Measurements from ENCODE around the gene KIF24. TPM values are rescaled to one million over a fixed set of nuclear protein-coding genes. Genes with fewer than 3 reads are reported as not detected.
A peak's percentile ranks its signal among the peaks of the same experiment; 100 is the strongest.
"Not testable (repeated sequence)": the region's sequence is repeated elsewhere in the genome, so short reads cannot be mapped to it uniquely, and the experiment has no call there.

The KIF24 gene
- total RNA-seq, 2 donors from 2014 or later = 7.7 to 10.6 TPM

GRCh38 chr9:34365282-34365681 is 36.2 kb upstream of the KIF24 start:
- Mint-ChIP-seq H3K27ac (no peak overlapping the region), H3K36me3 (ENCODE audit: low read depth) (peaks cover 43% of the 10 kb centered on the region), H3K4me1 (peaks cover 34% of the 10 kb centered on the region), H3K4me3 (no peak overlapping the region), H3K9me3 (peaks cover 38% of the 10 kb centered on the region), H3K27me3 (ENCODE audit: insufficient read depth) (no peaks in the 10 kb centered on the region)
- Histone ChIP-seq H3K4me1 (ENCODE audit: control insufficient read depth, insufficient read depth, low read length) (peaks cover 9% of the 10 kb centered on the region), H3K27ac (ENCODE audit: low read depth, low read length) (no peak overlapping the region), H3K27me3 (ENCODE audit: control insufficient read depth, insufficient read depth, low read length, poor library complexity, severe bottlenecking) (no peaks in the 10 kb centered on the region), H3K36me3 (ENCODE audit: control insufficient read depth, insufficient read depth, low read length) (peaks cover 40% of the 10 kb centered on the region), H3K9me3 (ENCODE audit: control insufficient read depth, low read length) (peaks cover 43% of the 10 kb centered on the region), H3K4me3 (ENCODE audit: low read length) (peak overlapping the region; percentile 74), H3K9ac (ENCODE audit: extremely low read depth, low read length, poor library complexity, severe bottlenecking) (no peak overlapping the region)
- no peak for TF ChIP-seq CTCF (conservative IDR thresholded peaks at IDR 0.05)
- no peak for DNase-seq
- 86 to 100% methylated on average over 1 to 2 of the region's 2 CpGs for WGBS, 2 experiments (ENCODE audit: insufficient coverage in 1 of 2, insufficient read length in 1 of 2)

DNA sequence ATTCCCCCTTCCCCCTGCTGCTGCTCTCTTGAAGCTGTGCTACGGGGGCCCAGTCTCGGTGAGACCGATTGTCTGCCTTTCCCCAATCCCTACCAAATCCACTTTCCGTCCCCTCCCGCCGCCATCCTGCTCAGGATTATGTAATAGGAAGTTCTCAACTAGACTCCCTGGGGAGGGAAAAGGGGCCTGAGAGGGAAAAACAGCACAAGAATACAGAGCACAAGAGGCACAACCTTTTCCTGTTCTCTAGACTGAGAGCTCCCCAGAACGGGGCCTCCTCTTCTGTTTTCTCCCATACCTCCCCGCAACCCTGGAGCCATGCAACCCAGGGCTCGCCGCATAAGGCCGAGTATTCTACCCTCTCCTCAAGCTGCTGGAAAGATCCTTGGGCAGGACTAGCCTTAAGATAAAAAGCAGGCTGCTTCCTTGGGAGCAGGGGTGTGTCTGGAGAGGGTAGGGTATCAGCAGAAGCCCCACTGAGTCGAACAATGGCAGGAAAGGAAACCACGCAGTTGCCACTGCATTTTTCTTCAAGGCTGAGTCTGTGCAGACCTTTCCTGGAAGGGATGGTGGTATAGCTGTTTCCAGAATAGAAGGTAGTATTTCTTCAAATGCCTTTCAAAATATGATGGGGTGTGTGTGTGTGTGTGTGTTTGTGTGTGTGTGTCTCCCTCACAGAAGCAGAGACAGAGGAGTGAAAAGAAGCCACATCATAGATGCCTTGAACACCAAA is 34.7 kb upstream of the KIF24 start:
- Histone ChIP-seq H3K36me3 (ENCODE audit: control insufficient read depth, insufficient read depth, low read length) (peaks cover 25% of the 10 kb centered on the region), H3K4me3 (ENCODE audit: low read length) (peak overlapping the region; percentile 74), H3K27ac (ENCODE audit: low read depth, low read length) (peak overlapping the region; percentile 69), H3K27me3 (ENCODE audit: control insufficient read depth, insufficient read depth, low read length, poor library complexity, severe bottlenecking) (no peaks in the 10 kb centered on the region), H3K9me3 (ENCODE audit: control insufficient read depth, low read length) (peaks cover 29% of the 10 kb centered on the region), H3K4me1 (ENCODE audit: control insufficient read depth, insufficient read depth, low read length) (peaks cover 9% of the 10 kb centered on the region), H3K9ac (ENCODE audit: extremely low read depth, low read length, poor library complexity, severe bottlenecking) (peak overlapping the region; percentile 43)
- H3K27ac Mint-ChIP-seq = peak overlapping the region; percentile 91
- no peaks in the 10 kb centered on the region for H3K27me3 Mint-ChIP-seq (ENCODE audit: insufficient read depth)
- DNase-seq = peak; percentile 85
- peak overlapping the region; percentile 39 for H3K4me3 Mint-ChIP-seq
- 6% methylated on average over 13 of the region's 13 CpGs; no CpG with 5 or more reads in 1 of the 2 experiments for WGBS, 2 experiments (ENCODE audit: insufficient coverage in 1 of 2, insufficient read length in 1 of 2)
- peaks cover 34% of the 10 kb centered on the region for H3K4me1 Mint-ChIP-seq
- H3K9me3 Mint-ChIP-seq = peaks cover 23% of the 10 kb centered on the region
- TF ChIP-seq CTCF (conservative IDR thresholded peaks at IDR 0.05) = no peak
- peaks cover 29% of the 10 kb centered on the region for H3K36me3 Mint-ChIP-seq (ENCODE audit: low read depth)

DNA sequence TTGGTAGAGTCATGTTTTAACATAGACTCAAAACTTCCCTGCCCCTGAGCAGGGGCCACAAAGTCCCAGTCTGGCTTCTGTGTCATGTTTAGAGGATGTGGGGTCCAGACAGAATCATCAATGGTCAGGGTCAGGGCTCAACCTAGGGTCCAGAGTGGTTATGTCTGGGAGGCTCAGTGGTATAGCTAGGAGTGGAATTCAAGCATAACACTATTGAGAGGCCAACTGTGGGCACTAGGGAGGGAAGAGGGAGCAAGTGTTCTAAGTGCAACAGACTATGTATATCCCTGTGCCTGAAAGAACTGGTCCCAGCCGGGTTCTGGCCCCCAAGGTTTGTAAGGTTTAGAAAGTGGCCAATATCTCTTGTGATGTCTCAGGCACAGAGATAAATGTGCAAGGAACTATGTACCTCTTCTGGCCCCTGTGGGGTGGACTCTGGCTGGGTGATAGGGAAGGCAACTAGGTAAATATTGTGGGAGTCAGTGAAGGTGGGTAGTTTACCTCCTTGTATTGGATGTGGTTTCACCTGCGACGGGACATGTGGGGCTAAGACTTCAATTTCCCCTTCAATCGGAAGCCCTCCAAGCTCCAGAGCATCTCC is 33.6 kb upstream of the KIF24 start:
- DNase-seq = peak; percentile 48
- TF ChIP-seq CTCF (conservative IDR thresholded peaks at IDR 0.05) = no peak
- no peaks in the 10 kb centered on the region for H3K27me3 ChIP-seq (ENCODE audit: control insufficient read depth, insufficient read depth, low read length, poor library complexity, severe bottlenecking)
- Mint-ChIP-seq H3K27me3 (ENCODE audit: insufficient read depth) (no peaks in the 10 kb centered on the region), H3K9me3 (peaks cover 13% of the 10 kb centered on the region), H3K36me3 (ENCODE audit: low read depth) (peaks cover 18% of the 10 kb centered on the region), H3K27ac (peak overlapping the region; percentile 91), H3K4me1 (peaks cover 34% of the 10 kb centered on the region), H3K4me3 (peak overlapping the region; percentile 39)
- H3K27ac ChIP-seq (ENCODE audit: low read depth, low read length) = no peak overlapping the region
- 81 to 88% methylated on average over 1 to 4 of the region's 4 CpGs for WGBS, 2 experiments (ENCODE audit: insufficient coverage in 1 of 2, insufficient read length in 1 of 2)
- peaks cover 16% of the 10 kb centered on the region for H3K36me3 ChIP-seq (ENCODE audit: control insufficient read depth, insufficient read depth, low read length)
- H3K4me3 ChIP-seq (ENCODE audit: low read length) = peak overlapping the region; percentile 74
- peaks cover 9% of the 10 kb centered on the region for H3K4me1 ChIP-seq (ENCODE audit: control insufficient read depth, insufficient read depth, low read length)
- peak overlapping the region; percentile 35 for H3K9ac ChIP-seq (ENCODE audit: extremely low read depth, low read length, poor library complexity, severe bottlenecking)
- H3K9me3 ChIP-seq (ENCODE audit: control insufficient read depth, low read length) = peaks cover 24% of the 10 kb centered on the region

DNA sequence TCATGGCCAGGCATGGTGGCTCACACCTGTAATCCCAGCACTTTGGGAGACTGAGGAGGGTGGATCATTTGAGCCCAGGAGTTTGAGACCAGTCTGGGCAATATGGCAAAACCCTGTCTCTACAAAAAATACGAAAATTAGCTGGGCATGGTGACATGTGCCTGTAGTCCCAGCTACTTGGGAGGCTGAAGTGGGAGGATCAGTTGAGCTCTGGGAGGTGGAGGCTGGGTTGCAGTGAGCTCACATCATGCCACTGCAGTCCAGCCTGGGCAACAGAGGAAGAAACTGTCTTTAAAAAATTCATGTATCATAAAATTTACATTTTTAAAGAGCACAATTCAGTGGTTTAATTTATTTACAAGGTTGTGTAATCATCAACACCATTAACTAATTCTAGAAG is 23.9 kb upstream of the KIF24 start:
- H3K27me3 Mint-ChIP-seq (ENCODE audit: insufficient read depth); H3K36me3 ChIP-seq (ENCODE audit: control insufficient read depth, insufficient read depth, low read length); H3K9ac ChIP-seq (ENCODE audit: extremely low read depth, low read length, poor library complexity, severe bottlenecking); H3K27ac Mint-ChIP-seq; H3K4me1 ChIP-seq (ENCODE audit: control insufficient read depth, insufficient read depth, low read length); H3K27ac ChIP-seq (ENCODE audit: low read depth, low read length); H3K4me1 Mint-ChIP-seq; H3K27me3 ChIP-seq (ENCODE audit: control insufficient read depth, insufficient read depth, low read length, poor library complexity, severe bottlenecking); H3K4me3 ChIP-seq (ENCODE audit: low read length); H3K36me3 Mint-ChIP-seq (ENCODE audit: low read depth); DNase-seq; H3K4me3 Mint-ChIP-seq: not testable (repeated sequence)
- peaks cover 28% of the 10 kb centered on the region for H3K9me3 ChIP-seq (ENCODE audit: control insufficient read depth, low read length)
- 80 to 85% methylated on average over 1 of the region's 1 CpG for WGBS, 2 experiments (ENCODE audit: insufficient coverage in 1 of 2, insufficient read length in 1 of 2)
- peaks cover 26% of the 10 kb centered on the region for H3K9me3 Mint-ChIP-seq

- 95 to 100% methylated on average over 2 to 7 of the region's 7 CpGs for WGBS, 2 experiments (ENCODE audit: insufficient coverage in 1 of 2, insufficient read length in 1 of 2)
- not testable (repeated sequence) for H3K4me1 ChIP-seq (ENCODE audit: control insufficient read depth, insufficient read depth, low read length); H3K27me3 ChIP-seq (ENCODE audit: control insufficient read depth, insufficient read depth, low read length, poor library complexity, severe bottlenecking); DNase-seq; H3K4me3 Mint-ChIP-seq; H3K36me3 Mint-ChIP-seq (ENCODE audit: low read depth); H3K36me3 ChIP-seq (ENCODE audit: control insufficient read depth, insufficient read depth, low read length); H3K4me1 Mint-ChIP-seq; H3K27ac Mint-ChIP-seq; H3K9ac ChIP-seq (ENCODE audit: extremely low read depth, low read length, poor library complexity, severe bottlenecking); H3K27me3 Mint-ChIP-seq (ENCODE audit: insufficient read depth); H3K27ac ChIP-seq (ENCODE audit: low read depth, low read length); H3K4me3 ChIP-seq (ENCODE audit: low read length)
- H3K9me3 Mint-ChIP-seq = peaks cover 20% of the 10 kb centered on the region
- H3K9me3 ChIP-seq (ENCODE audit: control insufficient read depth, low read length) = peaks cover 21% of the 10 kb centered on the region
These were observed 23.1 kb upstream of the KIF24 start for GRCh38 chr9:34352122-34352652.
